D721Med (cell line): Measurements from ENCODE around the gene THSD4.

Experiments
- DNase-seq: peaks from one replicate; pipeline ENCODE4 v3.0.0; 2011; ENCODE audit warnings: low spot score; ENCODE audit not compliant: insufficient read length
- FAIRE-seq: peaks from 2 replicates; lab custom pipeline; 2011; peaks lifted over from hg19 to GRCh38; lab: Jason Lieb, UNC
- TF ChIP-seq, protein P1 (sequence below): IDR thresholded peaks from 2 replicates; pipeline ENCODE4 v1.5.1; 2012; ENCODE audit warnings: mild to moderate bottlenecking, control low read depth; ENCODE audit not compliant: insufficient read depth; ENCODE audit errors: missing control alignments

The THSD4 gene

GRCh38 chr15:71702496-71702895, 587.2 kb downstream of the THSD4 start:
- TF ChIP-seq, protein P1, sequence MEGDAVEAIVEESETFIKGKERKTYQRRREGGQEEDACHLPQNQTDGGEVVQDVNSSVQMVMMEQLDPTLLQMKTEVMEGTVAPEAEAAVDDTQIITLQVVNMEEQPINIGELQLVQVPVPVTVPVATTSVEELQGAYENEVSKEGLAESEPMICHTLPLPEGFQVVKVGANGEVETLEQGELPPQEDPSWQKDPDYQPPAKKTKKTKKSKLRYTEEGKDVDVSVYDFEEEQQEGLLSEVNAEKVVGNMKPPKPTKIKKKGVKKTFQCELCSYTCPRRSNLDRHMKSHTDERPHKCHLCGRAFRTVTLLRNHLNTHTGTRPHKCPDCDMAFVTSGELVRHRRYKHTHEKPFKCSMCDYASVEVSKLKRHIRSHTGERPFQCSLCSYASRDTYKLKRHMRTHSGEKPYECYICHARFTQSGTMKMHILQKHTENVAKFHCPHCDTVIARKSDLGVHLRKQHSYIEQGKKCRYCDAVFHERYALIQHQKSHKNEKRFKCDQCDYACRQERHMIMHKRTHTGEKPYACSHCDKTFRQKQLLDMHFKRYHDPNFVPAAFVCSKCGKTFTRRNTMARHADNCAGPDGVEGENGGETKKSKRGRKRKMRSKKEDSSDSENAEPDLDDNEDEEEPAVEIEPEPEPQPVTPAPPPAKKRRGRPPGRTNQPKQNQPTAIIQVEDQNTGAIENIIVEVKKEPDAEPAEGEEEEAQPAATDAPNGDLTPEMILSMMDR: no peak
- DNase-seq (no peak), FAIRE-seq (no peak)

DNA sequence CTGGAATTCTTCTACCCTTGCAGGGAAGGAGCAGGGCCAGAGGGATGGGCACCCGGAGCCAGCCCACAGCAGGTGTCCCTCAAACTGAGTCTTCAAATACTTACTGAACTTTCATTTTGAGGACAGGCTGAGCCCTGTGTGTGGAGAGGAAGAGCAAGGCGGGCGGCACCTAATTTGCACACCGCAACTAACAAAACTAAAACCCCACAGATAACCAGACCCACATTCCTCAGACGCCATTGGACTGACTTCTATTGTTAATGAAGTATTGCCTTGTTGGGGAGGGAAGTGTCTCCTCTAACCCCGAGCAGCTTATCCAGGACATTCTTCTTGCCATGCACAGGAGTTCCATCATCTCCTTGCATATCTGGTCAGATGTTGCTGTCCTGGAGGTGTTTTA, 589.9 kb downstream of the THSD4 start:
- TF ChIP-seq, protein P1: no peak
- no peak for DNase-seq
- no peak for FAIRE-seq

- FAIRE-seq (no peak), DNase-seq (no peak)
- TF ChIP-seq, protein P1: no peak
Measured at GRCh38 chr15:71706461-71707229, 591.4 kb downstream of the THSD4 start.

GRCh38 chr15:71707230-71708050, 592.2 kb downstream of the THSD4 start:
- no peak for DNase-seq
- TF ChIP-seq, protein P1: no peak
- FAIRE-seq: no peak

DNA sequence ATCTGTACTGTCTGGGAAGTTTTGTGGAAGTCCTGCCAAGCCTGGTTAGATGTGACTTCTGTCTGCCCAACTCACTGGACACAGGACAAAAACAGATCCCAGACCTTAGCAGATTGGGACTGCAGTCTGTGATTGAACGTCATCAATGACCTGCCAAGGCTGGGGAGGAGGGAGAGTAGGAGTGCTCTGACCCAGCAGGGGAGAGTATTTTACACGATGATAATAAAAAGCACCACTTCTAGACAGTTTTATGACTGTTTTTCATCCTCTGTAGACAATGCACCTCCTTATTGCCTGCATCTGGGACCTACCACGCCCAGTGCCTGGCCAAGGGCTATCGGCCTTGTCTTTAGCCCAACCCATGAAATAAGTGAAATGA, 592.8 kb downstream of the THSD4 start:
- TF ChIP-seq, protein P1: no peak
- FAIRE-seq: no peak
- no peak for DNase-seq

GRCh38 chr15:71708741-71709140, 593.5 kb downstream of the THSD4 start:
- no peak for FAIRE-seq
- TF ChIP-seq, protein P1: no peak
- no peak for DNase-seq

- TF ChIP-seq, protein P1: no peak
- DNase-seq: no peak
- no peak for FAIRE-seq
Measured at GRCh38 chr15:71709808-71710418, 594.6 kb downstream of the THSD4 start.
